Naive thymus-derived CD4-positive, alpha-beta T cell (primary cell): Measurements from ENCODE around the gene CEP63. TPM values are rescaled to one million over a fixed set of nuclear protein-coding genes. Genes with fewer than 3 reads are reported as not detected.

ENCODE experiments used
- ATAC-seq: fragments of 150-1000 bp; cut with Tn5 transposase; 2 replicates; pipeline ENCODE4 v1.10.0; 2021; ENCODE audit warnings: mild to moderate bottlenecking, moderate library complexity
- CTCF ChIA-PET: fragments of 350-600 bp; sonication (Branson Sonifier 250); formaldehyde crosslinking; loops from one replicate; lab custom pipeline; 2021; ENCODE audit warnings: antibody characterized with exemption; lab: Charles Lee
- POLR2A ChIA-PET: fragments of 350-600 bp; sonication (Branson Sonifier 250); formaldehyde crosslinking; loops from one replicate; lab custom pipeline; 2021; ENCODE audit warnings: antibody characterized with exemption, inconsistent platforms; lab: Charles Lee
- DNase-seq, 9 donors: peaks; one replicate each; pipeline versions ENCODE4 v3.0.0 to v3.0.0-alpha.2; 2020 to 2022; ENCODE audit warnings: mixed read lengths in 1 of 9
- H3K27ac ChIP-seq: one replicate; pipeline ENCODE4 v1.7.0; 2013; ENCODE audit warnings: mild to moderate bottlenecking, low read depth, low read length, moderate library complexity
- H3K27me3 ChIP-seq, 2 donors: one replicate each; pipeline ENCODE4 v1.7.0; 2013; ENCODE audit warnings: low read length in 2 of 2, mild to moderate bottlenecking in 2 of 2, moderate library complexity in 2 of 2; ENCODE audit not compliant: control insufficient read depth in 2 of 2, insufficient read depth in 2 of 2
- H3K36me3 ChIP-seq, 3 experiments: 1 replicate in 2 of 3; 2 replicates in 1 of 3; pipeline ENCODE4 v1.7.0; 2013; ENCODE audit warnings: low read length in 3 of 3, mild to moderate bottlenecking in 3 of 3, moderate library complexity in 1 of 3; ENCODE audit not compliant: insufficient read depth in 3 of 3, control insufficient read depth in 2 of 3
- H3K4me1 ChIP-seq, 2 donors: one replicate each; pipeline ENCODE4 v1.7.0; 2013; ENCODE audit warnings: low read length in 2 of 2, mild to moderate bottlenecking in 2 of 2, moderate library complexity in 1 of 2; ENCODE audit not compliant: control insufficient read depth in 2 of 2, insufficient read depth in 2 of 2
- H3K4me3 ChIP-seq: 2 replicates; pipeline ENCODE4 v1.7.0; 2013; ENCODE audit warnings: mild to moderate bottlenecking, low read length
- H3K9me3 ChIP-seq, 3 experiments: 1 replicate in 2 of 3; 2 replicates in 1 of 3; pipeline ENCODE4 v1.7.0; 2013; ENCODE audit warnings: low read length in 3 of 3; ENCODE audit not compliant: control insufficient read depth in 2 of 3
- H3K27ac Mint-ChIP-seq, 9 donors: one replicate each; pipeline ENCODE4 v1.8.0; 2020 to 2022; ENCODE audit warnings: mixed read lengths in 9 of 9, mild to moderate bottlenecking in 8 of 9, moderate library complexity in 5 of 9, inconsistent platforms in 2 of 9
- H3K27me3 Mint-ChIP-seq, 5 donors: one replicate each; pipeline ENCODE4 v1.8.0; 2021 to 2022; ENCODE audit warnings: mixed read lengths in 5 of 5, mild to moderate bottlenecking in 1 of 5
- H3K36me3 Mint-ChIP-seq, 5 donors: one replicate each; pipeline ENCODE4 v1.8.0; 2020 to 2022; ENCODE audit warnings: mixed read lengths in 5 of 5, mild to moderate bottlenecking in 3 of 5, inconsistent platforms in 1 of 5
- H3K4me1 Mint-ChIP-seq, 7 donors: one replicate each; pipeline ENCODE4 v1.8.0; 2020 to 2022; ENCODE audit warnings: mixed read lengths in 7 of 7, mild to moderate bottlenecking in 3 of 7, inconsistent platforms in 1 of 7
- H3K4me3 Mint-ChIP-seq, 10 donors: one replicate each; pipeline ENCODE4 v1.8.0; 2020 to 2022; ENCODE audit warnings: mild to moderate bottlenecking in 10 of 10, mixed read lengths in 10 of 10, moderate library complexity in 6 of 10, inconsistent platforms in 2 of 10
- H3K9me3 Mint-ChIP-seq, 11 donors: one replicate each; pipeline ENCODE4 v1.8.0; 2020 to 2022; ENCODE audit warnings: mixed read lengths in 11 of 11, mild to moderate bottlenecking in 4 of 11, inconsistent platforms in 1 of 11, moderate library complexity in 1 of 11
- intact Hi-C, 2 donors: fragments of 100-400 bp; cut with micrococcal nuclease; formaldehyde crosslinking; loops; one replicate each; pipeline ENCODE4 v1.15.1; 2023
- polyA plus RNA-seq, 2 donors: library from polyadenylated mRNA; unstranded; fragments of 300-500 nt; fragmentation: Illumina TruSeq; gene quantifications; one replicate each; pipeline ENCODE4 v1.2.3, GENCODE V29; 2021
- total RNA-seq, 6 experiments: library from RNA in 5 of 6; stranded (reverse) in 5 of 6; gene quantifications; 1 replicate in 5 of 6; 2 replicates in 1 of 6; pipeline ENCODE4 v1.2.3 and lab custom pipeline; 2021 to 2026

The CEP63 gene
- total and polyA plus RNA-seq, 7 experiments from 2014 or later = 21.1 to 56.3 (median 26.4) TPM

DNA sequence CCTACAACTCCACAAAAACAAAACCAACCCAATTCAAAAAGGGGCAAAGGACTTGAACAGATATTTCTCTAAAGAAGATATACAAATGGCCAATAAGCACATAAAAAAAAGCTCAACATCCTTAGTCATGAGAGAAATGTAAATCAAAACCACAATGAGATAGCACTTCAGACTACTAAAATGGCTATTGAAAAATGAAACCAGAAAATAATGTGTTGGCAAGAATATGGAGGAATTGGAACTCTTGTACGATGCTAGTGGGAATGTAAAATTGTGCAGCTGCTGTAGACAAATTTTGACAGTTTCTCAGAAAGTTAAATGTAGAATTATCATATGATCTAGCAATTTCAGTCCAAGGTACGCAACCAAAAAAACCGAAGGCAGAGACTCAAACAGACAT is 136.0 kb downstream of the CEP63 start:
- intact Hi-C loops = no loop called here
- Histone ChIP-seq H3K36me3 (no peaks in the 10 kb centered on the region), H3K27me3 (no peaks in the 10 kb centered on the region), H3K4me3 (no peak overlapping the region), H3K27ac (no peak overlapping the region), H3K9me3 (no peaks in the 10 kb centered on the region), H3K4me1 (no peaks in the 10 kb centered on the region)
- ATAC-seq (no peak), DNase-seq (no peak)
- ChIA-PET CTCF (no interaction called here), POLR2A (no interaction called here)
- no peak overlapping the region for H3K4me3 Mint-ChIP-seq
- no peaks in the 10 kb centered on the region for H3K36me3 Mint-ChIP-seq
- H3K4me1 Mint-ChIP-seq = no peaks in the 10 kb centered on the region
- H3K9me3 Mint-ChIP-seq = no peaks in the 10 kb centered on the region
- H3K27ac Mint-ChIP-seq = no peak overlapping the region
- H3K27me3 Mint-ChIP-seq = peaks cover 0 to 4% (median 0%) of the 10 kb centered on the region in 5 donors

DNA sequence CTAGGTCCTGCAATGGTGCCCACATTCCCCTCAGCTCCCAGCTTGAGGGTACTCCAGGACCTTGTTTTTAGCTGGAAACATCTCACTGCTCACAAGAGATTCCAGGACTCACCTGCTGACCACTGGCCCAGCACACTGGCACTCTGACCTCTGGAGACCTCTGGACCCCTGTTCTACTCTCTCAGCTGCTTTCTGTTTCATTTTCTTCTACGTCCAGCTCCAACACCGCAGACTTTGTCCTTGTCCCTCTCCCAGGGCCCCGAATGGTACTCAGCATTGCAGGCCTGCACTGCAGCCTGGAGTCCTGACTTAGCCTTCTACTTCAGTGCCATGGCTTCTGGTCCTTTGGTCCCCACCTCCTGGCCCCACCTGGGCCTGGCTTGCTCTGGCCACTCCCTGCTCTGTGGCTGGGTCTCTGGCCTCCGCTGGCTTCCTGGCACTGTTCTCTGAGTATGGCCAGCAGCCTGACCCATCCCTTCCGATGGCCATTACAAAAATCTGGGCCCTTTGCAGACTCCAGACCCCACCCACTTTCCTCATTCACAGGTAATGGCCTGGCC is 137.0 kb downstream of the CEP63 start:
- Histone ChIP-seq H3K27me3 (no peaks in the 10 kb centered on the region), H3K27ac (no peak overlapping the region), H3K4me1 (no peaks in the 10 kb centered on the region), H3K9me3 (no peaks in the 10 kb centered on the region), H3K36me3 (no peaks in the 10 kb centered on the region), H3K4me3 (no peak overlapping the region)
- peaks cover 0 to 3% (median 0%) of the 10 kb centered on the region in 7 donors for H3K4me1 Mint-ChIP-seq
- H3K27ac Mint-ChIP-seq = no peak overlapping the region
- POLR2A ChIA-PET = no interaction called here
- H3K36me3 Mint-ChIP-seq = no peaks in the 10 kb centered on the region
- intact Hi-C loops = no loop called here
- ATAC-seq = no peak
- DNase-seq = no peak
- H3K9me3 Mint-ChIP-seq = no peaks in the 10 kb centered on the region
- H3K4me3 Mint-ChIP-seq = no peak overlapping the region
- peaks cover 0 to 4% (median 0%) of the 10 kb centered on the region in 5 donors for H3K27me3 Mint-ChIP-seq
- CTCF ChIA-PET = no interaction called here

DNA sequence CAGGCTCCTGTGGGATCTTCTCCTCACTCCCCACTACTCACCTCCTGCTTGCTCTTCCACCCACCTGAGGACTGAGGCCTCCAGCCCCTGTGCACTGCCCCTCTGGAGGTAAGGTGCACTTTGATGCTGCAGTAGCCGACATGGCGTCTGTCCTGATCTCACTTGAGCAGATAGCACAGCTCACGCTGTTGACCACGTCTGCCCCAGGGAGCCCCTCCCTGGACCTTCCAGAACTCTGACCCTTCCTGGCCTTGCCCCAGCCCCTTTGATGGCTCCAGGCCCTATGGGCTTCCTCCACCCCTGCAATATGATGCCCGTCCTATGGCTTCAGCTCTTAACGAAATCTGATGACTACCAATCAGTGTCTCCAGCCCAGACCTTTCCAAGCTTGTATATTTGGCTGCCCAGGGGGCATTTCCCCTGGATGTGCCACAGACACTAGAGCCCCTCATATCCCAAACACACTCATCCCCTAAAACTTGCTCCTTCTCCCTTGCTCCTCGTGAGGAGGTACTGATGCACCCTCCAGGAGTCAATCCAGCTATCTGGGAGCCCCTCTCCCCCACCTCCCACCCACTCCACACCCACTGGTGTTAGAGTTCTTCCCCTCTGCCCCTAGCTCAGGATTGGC is 137.9 kb downstream of the CEP63 start:
- no peak overlapping the region for H3K27ac ChIP-seq
- no peak for ATAC-seq
- H3K4me3 ChIP-seq = no peak overlapping the region
- ChIA-PET CTCF (no interaction called here), POLR2A (no interaction called here)
- Mint-ChIP-seq H3K9me3 (peaks cover 0 to 2% (median 0%) of the 10 kb centered on the region in 11 donors), H3K4me3 (no peak overlapping the region), H3K36me3 (no peaks in the 10 kb centered on the region), H3K27ac (no peak overlapping the region), H3K4me1 (peaks cover 0 to 3% (median 0%) of the 10 kb centered on the region in 7 donors), H3K27me3 (peaks cover 0 to 5% (median 0%) of the 10 kb centered on the region in 5 donors)
- no peaks in the 10 kb centered on the region for H3K27me3 ChIP-seq
- intact Hi-C loops = no loop called here
- no peaks in the 10 kb centered on the region for H3K36me3 ChIP-seq
- no peaks in the 10 kb centered on the region for H3K9me3 ChIP-seq
- DNase-seq = no peak
- H3K4me1 ChIP-seq = no peaks in the 10 kb centered on the region

Other genes starting within 250 kb of the CEP63 start
- gene RYK, start 235.2 kb upstream of the CEP63 start, total RNA-seq = 10 to 100 TPM; 10.7 to 53.5 (median 50.5) TPM
- 10 to 100 TPM in 1 of 2 donors, 1 to 10 TPM in 1; 6.9 to 10.5 TPM for gene RYK, start 235.2 kb upstream of the CEP63 start, polyA plus RNA-seq
- not detected for gene AMOTL2, start 111.6 kb upstream of the CEP63 start, total RNA-seq
- under 1 TPM in 1 of 2 donors, not detected in 1; 0.10 TPM for gene AMOTL2, start 111.6 kb upstream of the CEP63 start, polyA plus RNA-seq
- 10 to 100 TPM; 21.2 to 36.7 (median 25.0) TPM for gene ANAPC13, start 72 bp upstream of the CEP63 start, total RNA-seq
- 100 to 1,000 TPM in 1 of 2 donors, 10 to 100 TPM in 1; 98.8 to 110 TPM for gene ANAPC13, start 72 bp upstream of the CEP63 start, polyA plus RNA-seq
- gene KY, start 165.0 kb downstream of the CEP63 start, total RNA-seq = not detected
- not detected for gene KY, start 165.0 kb downstream of the CEP63 start, polyA plus RNA-seq